ENCODE data around the gene DNAH8.
A peak's percentile ranks its signal among the peaks of the same experiment; 100 is the strongest.

The DNAH8 gene

GRCh38 chr6:38845931-38846330 lies 130.8 kb downstream of the DNAH8 start:
- no peak overlapping the region for H3K4me3 ChIP-seq (replicated peaks in 1 of 2; ENCODE audit: low read depth in 2 of 2, low read length in 2 of 2)
- no peak for TF ChIP-seq CTCF (IDR thresholded peaks at IDR 0.05; ENCODE audit: low read depth, low read length)
- no peak for DNase-seq (ENCODE audit: low read depth in 2 of 2)

- no peak overlapping the region for H3K4me3 ChIP-seq (replicated peaks in 1 of 2; ENCODE audit: low read depth in 2 of 2, low read length in 2 of 2)
- no peak for TF ChIP-seq CTCF (IDR thresholded peaks at IDR 0.05; ENCODE audit: low read depth, low read length)
- no peak for DNase-seq (ENCODE audit: low read depth in 2 of 2)
Observed at GRCh38 chr6:38846361-38846760, 131.2 kb downstream of the DNAH8 start.

GRCh38 chr6:38846844-38847243 lies 131.7 kb downstream of the DNAH8 start:
- H3K4me3 ChIP-seq (replicated peaks in 1 of 2; ENCODE audit: low read depth in 2 of 2, low read length in 2 of 2), result no peak overlapping the region
- TF ChIP-seq CTCF (IDR thresholded peaks at IDR 0.05; ENCODE audit: low read depth, low read length), result no peak
- DNase-seq (ENCODE audit: low read depth in 2 of 2), result peak in 1 of 2 donors; percentile 56

- H3K4me3 ChIP-seq (replicated peaks in 1 of 2; ENCODE audit: low read depth in 2 of 2, low read length in 2 of 2), result no peak overlapping the region
- DNase-seq (ENCODE audit: low read depth in 2 of 2), result no peak
- no peak for TF ChIP-seq CTCF (IDR thresholded peaks at IDR 0.05; ENCODE audit: low read depth, low read length)
Observed at GRCh38 chr6:38847497-38847896, 132.4 kb downstream of the DNAH8 start.

- DNase-seq (ENCODE audit: low read depth in 2 of 2), result no peak
- TF ChIP-seq CTCF (IDR thresholded peaks at IDR 0.05; ENCODE audit: low read depth, low read length), result no peak
- H3K4me3 ChIP-seq (replicated peaks in 1 of 2; ENCODE audit: low read depth in 2 of 2, low read length in 2 of 2), result no peak overlapping the region
Observed at GRCh38 chr6:38848760-38849159, 133.6 kb downstream of the DNAH8 start.

GRCh38 chr6:38852215-38852614 lies 137.1 kb downstream of the DNAH8 start:
- TF ChIP-seq CTCF (IDR thresholded peaks at IDR 0.05; ENCODE audit: low read depth, low read length), result no peak
- no peak for DNase-seq (ENCODE audit: low read depth in 2 of 2)
- no peak overlapping the region for H3K4me3 ChIP-seq (replicated peaks in 1 of 2; ENCODE audit: low read depth in 2 of 2, low read length in 2 of 2)

- DNase-seq (ENCODE audit: low read depth in 2 of 2), result no peak
- TF ChIP-seq CTCF (IDR thresholded peaks at IDR 0.05; ENCODE audit: low read depth, low read length), result no peak
- H3K4me3 ChIP-seq (replicated peaks in 1 of 2; ENCODE audit: low read depth in 2 of 2, low read length in 2 of 2), result no peak overlapping the region
Observed at GRCh38 chr6:38853236-38853635, 138.1 kb downstream of the DNAH8 start.

Measured in cardiac fibroblast (primary cell).